Sciatic nerve (tissue), 2 donors: ENCODE data around the gene WDR49. TPM values are rescaled to one million over a fixed set of nuclear protein-coding genes. Genes with fewer than 3 reads are reported as not detected.

Source experiments
- ATAC-seq: fragments of 200-7000 bp; cut with Tn5 transposase; one replicate; pipeline ENCODE4 v1.9.1; 2020; ENCODE audit warnings: mild to moderate bottlenecking, moderate library complexity
- DNase-seq: peaks from one replicate; pipeline ENCODE4 v3.0.0-alpha.2; 2020; ENCODE audit warnings: low spot score
- intact Hi-C: fragments of 100-400 bp; cut with DNase I; formaldehyde crosslinking; loops from one replicate; pipeline ENCODE4 v1.14.2; 2022
- total RNA-seq: library from RNA; stranded (reverse); fragmentation: NEBNext Ultra II Directional; extraction: Animal tissue kit (Norgen Biotek cat#: 25700); gene quantifications from one replicate; pipeline ENCODE4 v1.2.1, GENCODE V29; 2021
- donor health status: DM: no; HTN: no; CAD: no.
- donor health status: DM: no; HTN: no; CAD: no.

The WDR49 gene
- total RNA-seq = 1.3 TPM

DNA sequence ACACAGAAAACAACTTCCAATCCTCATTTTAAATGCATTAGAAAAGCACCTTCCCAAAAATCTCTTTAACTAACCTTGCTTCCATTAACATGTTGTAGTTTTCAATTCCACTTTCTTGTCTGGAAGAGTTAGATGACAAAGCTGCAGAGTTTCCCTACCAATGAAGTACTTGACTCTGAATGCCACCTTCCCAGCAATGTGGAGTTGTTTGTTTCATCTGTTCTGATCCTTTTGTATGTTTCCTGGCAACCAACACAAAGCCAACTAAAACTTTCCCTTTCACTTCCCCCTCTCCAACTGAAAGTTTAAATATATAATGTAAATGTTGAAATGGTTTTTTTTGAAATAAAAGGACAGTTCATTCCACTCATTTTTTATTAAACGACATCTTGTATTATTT lies at the start of gene WDR49:
Gene WDR49, minus strand, starts transcription at position 183 of the 400 bp plus-strand sequence. CDS start 517 bp downstream, outside the sequence.
- intact Hi-C loops = no loop called here
- no peak for ATAC-seq
- DNase-seq = no peak

DNA sequence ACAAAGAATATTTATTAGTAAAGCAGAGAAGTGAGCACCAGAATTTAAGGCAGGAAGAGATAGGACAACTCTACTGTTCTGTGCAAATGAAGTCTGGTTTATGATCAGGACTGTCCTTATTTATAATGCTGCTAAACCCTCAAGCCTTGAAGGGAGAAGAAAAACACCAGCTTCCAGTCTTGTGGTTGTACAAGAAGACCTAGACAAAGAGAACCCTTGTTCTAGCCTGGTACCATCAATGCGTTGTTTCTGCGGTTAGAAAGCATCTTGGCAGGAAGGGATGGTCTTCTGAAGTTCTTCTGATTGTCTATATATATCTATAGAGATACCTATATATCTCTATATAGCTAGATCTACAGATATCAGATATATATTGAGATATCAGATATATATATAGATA lies 47.2 kb upstream of the WDR49 start:
- intact Hi-C loops = no loop called here
- no peak for ATAC-seq
- no peak for DNase-seq

DNA sequence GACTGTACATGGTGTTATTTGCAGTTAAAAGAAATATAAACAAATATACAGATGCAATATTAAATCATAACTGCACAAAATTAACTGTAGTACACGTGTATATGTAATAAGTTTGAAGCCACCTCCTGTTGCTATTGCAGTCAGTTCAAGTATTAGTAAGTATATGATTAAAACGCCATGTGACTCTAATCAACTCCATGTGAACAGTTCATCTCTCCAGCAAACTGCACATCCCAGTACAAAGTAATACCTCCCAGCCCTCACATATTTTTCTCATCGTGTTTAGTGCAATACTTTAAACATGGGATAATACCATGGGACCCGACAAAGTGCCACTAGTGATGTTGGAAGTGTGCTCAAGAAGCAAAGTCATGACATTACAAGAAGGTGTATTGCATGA lies 46.3 kb upstream of the WDR49 start:
- no peak for ATAC-seq
- DNase-seq = no peak
- intact Hi-C loops = no loop called here

GRCh38 chr3:167694121-167694520 lies 40.4 kb upstream of the WDR49 start:
- intact Hi-C loops = no loop called here
- ATAC-seq (no peak), DNase-seq (no peak)

DNA sequence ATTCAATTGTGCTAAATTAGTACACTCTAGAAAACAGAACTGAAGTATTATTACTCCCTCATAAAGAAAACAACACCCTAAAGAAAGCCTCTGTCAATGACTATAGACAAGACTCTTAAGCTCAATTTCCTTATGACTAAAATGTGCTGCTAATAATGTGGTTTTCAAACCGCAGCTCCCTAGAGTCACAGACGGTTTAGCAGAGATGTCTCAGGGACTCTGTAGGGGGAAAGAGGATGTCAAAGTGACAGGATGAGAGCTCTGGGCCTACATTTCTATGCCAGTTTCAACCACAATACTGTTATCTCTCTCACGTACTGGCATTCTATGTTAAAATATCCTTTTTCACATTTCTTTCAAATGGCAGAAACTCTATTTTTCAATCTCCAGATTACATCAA lies 37.6 kb upstream of the WDR49 start:
- intact Hi-C loops = no loop called here

GRCh38 chr3:167684388-167684993 lies 30.7 kb upstream of the WDR49 start:
- no peak for ATAC-seq
- DNase-seq = no peak
- intact Hi-C loops = no loop called here

More for the DNA sequence above, 37.6 kb upstream of the WDR49 start:
- DNase-seq (no peak), ATAC-seq (no peak)

GRCh38 chr3:167679526-167679925 lies 25.8 kb upstream of the WDR49 start:
- intact Hi-C loops = no loop called here
- no peak for ATAC-seq

GRCh38 chr3:167675848-167676247 lies 22.1 kb upstream of the WDR49 start:
- DNase-seq (no peak), ATAC-seq (no peak)
- intact Hi-C loops = no loop called here

More at GRCh38 chr3:167679526-167679925, 25.8 kb upstream of the WDR49 start:
- no peak for DNase-seq

- no peak for DNase-seq
- no peak for ATAC-seq
- intact Hi-C loops = no loop called here
Measured at GRCh38 chr3:167673221-167673620, 19.5 kb upstream of the WDR49 start.

DNA sequence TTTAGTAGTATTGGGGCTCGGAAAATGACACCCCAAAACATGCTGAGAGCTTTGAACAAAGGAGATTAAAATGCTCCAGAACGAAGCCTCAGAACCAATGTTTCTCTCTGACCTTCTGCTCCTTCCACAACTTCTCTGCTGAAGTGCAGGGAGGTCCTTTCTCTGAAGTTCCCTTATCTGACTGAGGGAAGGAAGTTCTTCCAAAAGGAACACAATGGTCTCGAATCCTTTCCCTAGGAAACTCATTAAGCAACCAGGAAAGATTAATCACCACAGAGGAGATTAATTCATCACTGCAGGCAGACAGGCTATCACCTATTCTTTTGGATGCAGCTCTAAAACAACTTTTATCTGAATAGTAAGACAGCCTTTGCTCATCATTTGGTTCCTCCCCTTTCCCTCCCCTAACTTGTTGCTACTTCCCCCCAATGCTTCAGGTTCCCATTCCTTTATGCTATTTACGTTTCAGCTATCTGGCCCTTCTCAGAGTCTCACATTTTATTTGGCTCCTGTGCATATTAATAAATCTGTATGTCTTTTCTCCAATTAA lies 18.2 kb upstream of the WDR49 start:
- DNase-seq (no peak), ATAC-seq (no peak)
- intact Hi-C loops = no loop called here

- intact Hi-C loops = loop anchor here (5.0 kb wide), 1 partner anchor 1612 kb away; no protein-coding TSS in a partner anchor
- no peak for ATAC-seq
- no peak for DNase-seq
Measured at GRCh38 chr3:167669699-167670098, 16.0 kb upstream of the WDR49 start.

- DNase-seq (no peak), ATAC-seq (no peak)
- intact Hi-C loops = loop anchor here (5.0 kb wide), 1 partner anchor 1611 kb away; no protein-coding TSS in a partner anchor
Measured at GRCh38 chr3:167668651-167669050, 14.9 kb upstream of the WDR49 start.

DNA sequence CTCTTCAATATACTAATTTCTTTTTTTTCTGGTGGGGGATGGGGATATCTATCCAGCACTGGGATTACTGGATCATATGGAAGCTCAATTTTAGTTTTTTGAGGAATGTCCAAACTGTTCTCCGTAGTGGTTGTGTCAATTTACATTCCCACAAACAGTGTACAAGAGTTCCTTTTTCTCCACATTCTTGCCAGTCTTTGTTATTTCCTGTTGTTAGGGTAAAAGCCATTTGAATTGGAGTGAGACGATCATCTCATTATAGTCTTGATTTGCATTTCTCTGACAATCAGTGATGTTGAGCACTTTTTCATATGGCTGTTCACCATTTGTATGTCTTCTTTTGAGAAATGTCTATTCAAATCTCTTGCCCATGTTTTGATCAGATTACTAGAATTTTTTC lies 12.8 kb upstream of the WDR49 start:
- DNase-seq (no peak), ATAC-seq (no peak)
- intact Hi-C loops = loop anchor here (5.0 kb wide), 1 partner anchor 1609 kb away; no protein-coding TSS in a partner anchor

- no peak for ATAC-seq
- DNase-seq = no peak
- intact Hi-C loops = no loop called here
Measured at GRCh38 chr3:167662919-167663400, 9.2 kb upstream of the WDR49 start.

GRCh38 chr3:167657684-167658225 lies 4.0 kb upstream of the WDR49 start:
- DNase-seq = no peak
- ATAC-seq = no peak
- intact Hi-C loops = no loop called here

- DNase-seq = no peak
- no peak for ATAC-seq
- intact Hi-C loops = no loop called here
Measured at GRCh38 chr3:167656821-167657220, 3.1 kb upstream of the WDR49 start.

- ATAC-seq (no peak), DNase-seq (no peak)
- intact Hi-C loops = no loop called here
Measured at GRCh38 chr3:167653155-167653554, 587 bp downstream of the WDR49 start.

GRCh38 chr3:167651826-167652225 lies 1.9 kb downstream of the WDR49 start:
- DNase-seq (no peak), ATAC-seq (no peak)
- intact Hi-C loops = no loop called here

GRCh38 chr3:167650459-167650858 lies 3.3 kb downstream of the WDR49 start:
- intact Hi-C loops = no loop called here
- ATAC-seq (no peak), DNase-seq (no peak)

DNA sequence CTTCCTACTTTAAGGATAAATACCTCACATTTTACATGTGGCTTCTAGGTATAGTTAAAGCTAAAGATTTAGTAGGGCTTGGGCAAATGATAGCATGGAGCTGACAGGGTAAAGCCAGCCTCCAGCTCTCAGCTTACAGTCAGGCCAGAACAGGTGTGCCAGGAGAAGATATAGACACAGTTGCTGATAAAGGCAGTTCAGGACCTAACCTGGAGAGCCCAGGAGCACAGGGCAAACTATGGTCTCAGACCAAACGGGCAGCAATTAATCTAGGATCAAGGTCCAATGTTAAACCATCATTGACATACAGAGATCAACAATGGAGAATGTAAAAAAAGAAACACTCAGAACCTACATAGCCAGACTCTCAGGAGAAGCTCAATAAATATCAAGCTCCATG lies 4.0 kb downstream of the WDR49 start:
- intact Hi-C loops = no loop called here
- ATAC-seq (no peak), DNase-seq (no peak)

DNA sequence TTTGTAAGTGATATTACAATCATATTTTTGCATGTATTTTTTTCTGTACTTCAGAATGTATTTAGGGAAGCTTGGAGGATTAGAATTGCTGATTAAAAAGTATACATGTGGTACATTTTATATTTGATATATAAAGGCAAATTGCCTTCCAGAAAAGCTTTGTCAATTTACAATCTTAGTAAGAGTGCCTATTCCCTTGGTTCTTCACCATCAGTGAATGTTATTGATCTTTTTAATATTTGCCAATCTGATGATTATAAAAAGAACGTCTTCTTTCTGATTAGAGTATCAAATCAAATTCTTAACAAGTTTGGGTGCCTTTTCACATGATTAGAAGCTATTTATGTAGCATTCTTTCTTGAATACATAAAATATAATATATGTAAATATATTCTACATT lies 9.1 kb downstream of the WDR49 start:
- intact Hi-C loops = no loop called here
- DNase-seq (no peak), ATAC-seq (no peak)
